DND-41 (cell line): ENCODE results near the gene IMP4.

Experiments
- ATAC-seq: fragments of 200-7000 bp; cut with Tn5 transposase; 3 replicates; pipeline ENCODE4 v1.9.1; 2021; ENCODE audit warnings: low read depth; ENCODE audit not compliant: insufficient read depth
- DNase-seq: peaks from one replicate; pipeline ENCODE4 v3.0.0-alpha.2; 2020
- H2AFZ ChIP-seq: 2 replicates; pipeline ENCODE4 v1.6.0; 2012; ENCODE audit warnings: low read depth, low read length
- H3K27ac ChIP-seq: 2 replicates; pipeline ENCODE4 v1.5.1; 2012; ENCODE audit warnings: low read length, inconsistent platforms
- H3K27me3 ChIP-seq: fragments of 200-600 bp; sonication (generic); 2 replicates; pipeline ENCODE4 v1.6.0; 2012; ENCODE audit warnings: low read length, mild to moderate bottlenecking, inconsistent platforms; ENCODE audit not compliant: insufficient read depth, poor library complexity
- H3K36me3 ChIP-seq: 2 replicates; pipeline ENCODE4 v1.5.1; 2012; ENCODE audit warnings: low read length, inconsistent platforms; ENCODE audit not compliant: insufficient read depth
- H3K4me1 ChIP-seq: 2 replicates; pipeline ENCODE4 v1.5.1; 2012; ENCODE audit warnings: mild to moderate bottlenecking, low read length; ENCODE audit not compliant: insufficient read depth
- H3K4me2 ChIP-seq: 2 replicates; pipeline ENCODE4 v1.6.0; 2012; ENCODE audit warnings: mild to moderate bottlenecking, moderate library complexity, low read length, inconsistent platforms; ENCODE audit not compliant: insufficient read depth
- H3K4me3 ChIP-seq, 2 experiments: fragments of 200-600 bp in 1 of 2; shearing (Covaris generic) in 1 of 2; 2 replicates each; pipeline ENCODE4 v1.5.1; 2012 to 2016; ENCODE audit warnings: inconsistent platforms in 2 of 2, low read length in 2 of 2, mild to moderate bottlenecking in 2 of 2, low read depth in 1 of 2, moderate library complexity in 1 of 2
- H3K79me2 ChIP-seq: 2 replicates; pipeline ENCODE4 v1.6.0; 2012; ENCODE audit warnings: low read length, inconsistent platforms; ENCODE audit not compliant: insufficient read depth
- H3K9ac ChIP-seq: 2 replicates; pipeline ENCODE4 v1.6.0; 2012; ENCODE audit warnings: low read depth, mild to moderate bottlenecking, inconsistent platforms, low read length, moderate library complexity
- H3K9me3 ChIP-seq: 2 replicates; pipeline ENCODE4 v1.5.1; 2012; ENCODE audit warnings: low read length, moderate library complexity, mild to moderate bottlenecking, inconsistent platforms; ENCODE audit not compliant: insufficient read depth, severe bottlenecking
- H4K20me1 ChIP-seq: 2 replicates; pipeline ENCODE4 v1.6.0; 2012; ENCODE audit warnings: low read length; ENCODE audit not compliant: insufficient read depth
- EZH2 ChIP-seq: IDR thresholded peaks from 3 replicates; pipeline ENCODE4 v1.6.1; 2012; ENCODE audit warnings: borderline replicate concordance, low read depth, mild to moderate bottlenecking, moderate library complexity, low read length, inconsistent platforms; ENCODE audit not compliant: severe bottlenecking
- TF ChIP-seq, protein P1 (sequence below): IDR thresholded peaks from 2 replicates; pipeline ENCODE4 v1.5.1; 2012; ENCODE audit warnings: borderline replicate concordance, low read length, moderate library complexity, mild to moderate bottlenecking; ENCODE audit not compliant: poor library complexity, severe bottlenecking; ENCODE audit errors: extremely low read depth

Gene IMP4

DNA sequence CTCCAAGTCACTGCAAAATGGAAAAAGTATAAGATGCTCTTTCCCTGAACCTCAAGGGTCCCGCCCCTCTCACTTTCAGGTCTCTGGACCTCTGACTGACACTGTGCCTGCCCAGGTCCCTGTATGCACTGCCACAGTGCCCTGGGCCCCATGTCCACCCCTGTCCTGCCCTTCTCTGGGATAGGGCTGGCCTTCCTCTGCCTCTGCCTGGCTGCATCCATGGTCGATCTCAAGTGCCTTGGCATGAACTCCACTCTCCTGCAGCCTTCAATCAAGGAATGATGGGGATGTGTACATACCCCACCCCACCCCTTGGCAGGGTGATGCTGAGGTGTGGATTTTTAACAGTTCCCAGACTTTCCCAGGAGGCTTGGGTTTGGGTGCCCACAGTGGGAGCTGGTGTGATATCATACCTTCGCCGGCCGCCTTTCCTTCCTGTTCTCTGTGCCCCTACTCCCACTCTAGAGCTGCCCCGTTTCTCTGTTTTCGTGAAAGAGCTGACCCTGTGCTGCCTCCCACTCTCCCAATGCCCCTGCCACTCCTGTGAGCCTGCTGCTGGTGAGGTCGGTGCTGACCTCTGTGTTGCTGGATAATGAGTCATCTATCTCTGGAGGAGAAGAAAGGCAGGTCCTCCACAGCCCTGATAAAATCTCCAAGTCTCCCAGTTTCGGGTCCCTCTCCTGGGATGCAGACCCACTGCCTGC is 32.0 kb downstream of the IMP4 start:
- no peak for ATAC-seq
- Histone ChIP-seq H3K4me2 (no peak overlapping the region), H2AFZ (no peak overlapping the region), H3K27me3 (no peaks in the 10 kb centered on the region), H3K9ac (no peak overlapping the region), H4K20me1 (no peaks in the 10 kb centered on the region), H3K9me3 (no peaks in the 10 kb centered on the region), H3K4me1 (peaks cover 26% of the 10 kb centered on the region), H3K27ac (no peak overlapping the region), H3K4me3 (no peak overlapping the region), H3K36me3 (0 out of 2 replicates have a peak, but pooled peaks cover 5% of the 10 kb centered on the region), H3K79me2 (peaks cover 14% of the 10 kb centered on the region)
- no peak for DNase-seq
- TF ChIP-seq, protein P1, sequence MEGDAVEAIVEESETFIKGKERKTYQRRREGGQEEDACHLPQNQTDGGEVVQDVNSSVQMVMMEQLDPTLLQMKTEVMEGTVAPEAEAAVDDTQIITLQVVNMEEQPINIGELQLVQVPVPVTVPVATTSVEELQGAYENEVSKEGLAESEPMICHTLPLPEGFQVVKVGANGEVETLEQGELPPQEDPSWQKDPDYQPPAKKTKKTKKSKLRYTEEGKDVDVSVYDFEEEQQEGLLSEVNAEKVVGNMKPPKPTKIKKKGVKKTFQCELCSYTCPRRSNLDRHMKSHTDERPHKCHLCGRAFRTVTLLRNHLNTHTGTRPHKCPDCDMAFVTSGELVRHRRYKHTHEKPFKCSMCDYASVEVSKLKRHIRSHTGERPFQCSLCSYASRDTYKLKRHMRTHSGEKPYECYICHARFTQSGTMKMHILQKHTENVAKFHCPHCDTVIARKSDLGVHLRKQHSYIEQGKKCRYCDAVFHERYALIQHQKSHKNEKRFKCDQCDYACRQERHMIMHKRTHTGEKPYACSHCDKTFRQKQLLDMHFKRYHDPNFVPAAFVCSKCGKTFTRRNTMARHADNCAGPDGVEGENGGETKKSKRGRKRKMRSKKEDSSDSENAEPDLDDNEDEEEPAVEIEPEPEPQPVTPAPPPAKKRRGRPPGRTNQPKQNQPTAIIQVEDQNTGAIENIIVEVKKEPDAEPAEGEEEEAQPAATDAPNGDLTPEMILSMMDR, result no peak
- TF ChIP-seq EZH2, result no peak

DNA sequence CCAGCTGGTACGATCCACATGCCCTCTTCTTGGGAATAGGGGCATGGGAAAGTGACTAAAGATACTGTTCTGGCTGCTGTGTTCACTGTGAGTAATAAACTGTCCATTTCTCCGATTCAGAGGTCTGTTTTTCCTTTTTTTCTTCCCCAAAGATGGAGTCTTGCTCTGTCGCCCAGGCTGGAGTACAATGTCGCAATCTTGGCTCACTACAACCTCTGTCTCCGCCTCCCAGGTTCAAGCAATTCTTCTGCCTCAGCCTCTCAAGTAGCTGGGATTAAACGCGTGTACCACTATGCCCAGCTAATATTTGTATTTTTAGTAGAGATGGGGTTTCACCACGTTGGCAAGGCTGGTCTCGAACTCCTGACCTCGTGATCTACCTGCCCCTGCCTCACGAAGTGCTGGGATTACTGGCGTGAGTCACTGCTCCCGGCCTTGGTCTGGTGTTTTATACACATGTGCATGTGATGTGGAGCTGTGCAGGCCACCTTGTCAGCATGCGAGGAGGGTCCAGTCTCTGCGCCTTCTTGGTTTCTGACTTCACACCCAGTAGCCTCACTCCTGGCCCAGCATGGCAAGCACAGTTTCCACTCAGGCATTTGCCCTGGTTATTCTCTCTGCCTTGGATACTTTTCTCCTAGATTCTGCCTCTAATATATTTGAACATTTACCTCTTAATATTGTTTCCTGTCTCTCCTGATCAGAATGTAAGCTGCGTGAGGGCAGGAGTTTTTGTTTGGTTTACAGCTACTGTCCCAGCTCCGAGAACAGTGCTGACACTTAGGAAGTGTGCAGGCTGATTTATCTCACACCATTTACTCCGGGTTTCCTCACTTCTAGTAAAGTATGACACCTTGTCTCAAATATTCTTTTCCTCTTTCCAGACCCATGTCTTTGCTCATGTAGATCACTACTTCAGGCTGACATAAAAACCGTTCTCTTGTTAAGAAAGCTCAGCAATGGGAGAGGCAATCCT is 32.9 kb downstream of the IMP4 start:
- H3K4me2 ChIP-seq, result no peak overlapping the region
- H3K79me2 ChIP-seq, result peaks cover 14% of the 10 kb centered on the region
- H3K4me3 ChIP-seq, result no peak overlapping the region
- H3K36me3 ChIP-seq, result 0 out of 2 replicates have a peak, but pooled peaks cover 5% of the 10 kb centered on the region
- H3K27me3 ChIP-seq, result no peaks in the 10 kb centered on the region
- peaks cover 34% of the 10 kb centered on the region for H3K4me1 ChIP-seq
- ATAC-seq (no peak), DNase-seq (no peak)
- H2AFZ ChIP-seq, result no peak overlapping the region
- no peaks in the 10 kb centered on the region for H4K20me1 ChIP-seq
- TF ChIP-seq, protein P1, result no peak
- no peak for TF ChIP-seq EZH2
- no peak overlapping the region for H3K9ac ChIP-seq
- H3K9me3 ChIP-seq, result no peaks in the 10 kb centered on the region
- H3K27ac ChIP-seq, result no peak overlapping the region

DNA sequence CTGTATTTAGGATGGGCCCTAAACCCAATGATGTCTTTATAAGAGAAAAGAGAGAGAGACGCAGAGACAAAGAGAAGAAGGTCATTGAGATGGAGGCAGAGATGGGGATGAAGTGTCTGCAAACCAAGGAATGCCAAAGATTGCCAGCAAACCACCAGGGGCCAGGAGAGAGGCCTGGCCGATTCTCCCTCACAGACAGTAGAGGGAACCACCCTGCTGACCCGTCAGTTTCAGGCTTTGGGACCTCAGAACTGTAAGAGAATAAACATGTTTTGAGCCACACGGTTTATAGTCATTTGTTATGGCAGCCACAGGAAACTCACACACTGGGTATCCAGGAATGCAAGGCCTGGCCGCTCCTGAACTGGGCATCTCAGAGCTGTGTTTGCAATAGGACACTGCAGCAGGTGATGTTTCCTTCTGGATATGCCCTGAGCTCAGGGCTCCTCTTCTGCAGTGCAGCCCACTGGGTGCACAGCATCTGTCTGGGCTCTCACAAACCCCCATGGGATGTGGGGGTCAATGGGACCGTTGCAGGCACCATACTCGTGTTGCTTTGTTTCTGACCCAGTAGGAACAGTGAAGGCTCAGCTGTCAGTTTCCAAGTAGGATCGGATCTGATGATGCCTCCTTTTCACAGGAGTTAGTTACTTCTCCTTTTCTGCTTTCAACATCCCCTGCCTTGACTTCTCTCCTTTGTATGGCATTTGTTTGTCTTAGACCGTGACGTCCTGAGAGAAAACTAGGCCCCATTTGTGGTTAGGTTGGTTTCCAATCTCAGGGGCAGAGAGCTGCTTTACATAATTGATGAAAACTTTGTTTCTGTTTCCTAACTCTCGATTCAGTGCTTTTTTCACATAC is 34.0 kb downstream of the IMP4 start:
- Histone ChIP-seq H2AFZ (no peak overlapping the region), H4K20me1 (no peaks in the 10 kb centered on the region), H3K9me3 (no peaks in the 10 kb centered on the region), H3K4me3 (no peak overlapping the region), H3K4me2 (no peak overlapping the region), H3K4me1 (peaks cover 24% of the 10 kb centered on the region), H3K27me3 (no peaks in the 10 kb centered on the region), H3K79me2 (peaks cover 10% of the 10 kb centered on the region), H3K27ac (no peak overlapping the region), H3K9ac (no peak overlapping the region), H3K36me3 (0 out of 2 replicates have a peak, but pooled peaks cover 5% of the 10 kb centered on the region)
- ATAC-seq (no peak), DNase-seq (no peak)
- TF ChIP-seq, protein P1, result no peak
- no peak for TF ChIP-seq EZH2
